Activated T-helper 2 cell treated with anti-CD3 and anti-CD28 coated beads, Interferon-gamma antibody, Interleukin-2, Interleukin-4, amounts not matched to agents 10 μg/mL and 5 μg/mL and 100 μg/mL, durations not matched to agents 14 hours and 24 hours and 36 hours (primary cell): Measurements from ENCODE around the gene KCNN3. TPM values are rescaled to one million over a fixed set of nuclear protein-coding genes. Genes with fewer than 3 reads are reported as not detected.
A peak's percentile ranks its signal among the peaks of the same experiment; 100 is the strongest.

Experiments used
- DNase-seq: peaks from one replicate; pipeline ENCODE4 v3.0.0; 2021; ENCODE audit warnings: low spot score
- H3K27ac Mint-ChIP-seq: one replicate; pipeline ENCODE4 v1.8.0; 2021; ENCODE audit warnings: mixed read lengths
- H3K27me3 Mint-ChIP-seq: one replicate; pipeline ENCODE4 v1.8.0; 2021; ENCODE audit warnings: low read depth, mixed read lengths
- H3K36me3 Mint-ChIP-seq: one replicate; pipeline ENCODE4 v1.8.0; 2021; ENCODE audit warnings: low read depth, mixed read lengths
- H3K4me1 Mint-ChIP-seq: one replicate; pipeline ENCODE4 v1.8.0; 2021; ENCODE audit warnings: low read depth, mixed read lengths
- H3K4me3 Mint-ChIP-seq: one replicate; pipeline ENCODE4 v1.8.0; 2021; ENCODE audit warnings: low read depth, mild to moderate bottlenecking, moderate library complexity, mixed read lengths
- H3K9me3 Mint-ChIP-seq: one replicate; pipeline ENCODE4 v1.8.0; 2021; ENCODE audit warnings: mixed read lengths
- intact Hi-C: fragments of 100-400 bp; cut with micrococcal nuclease; formaldehyde crosslinking; loops from one replicate; pipeline ENCODE4 v1.15.1; 2023
- total RNA-seq: library from RNA; stranded (reverse); gene quantifications from 2 replicates; pipeline ENCODE4 v1.2.3, GENCODE V29; 2022

The KCNN3 gene
- total RNA-seq, 1 donor from 2014 or later, result 0.91 TPM

DNA sequence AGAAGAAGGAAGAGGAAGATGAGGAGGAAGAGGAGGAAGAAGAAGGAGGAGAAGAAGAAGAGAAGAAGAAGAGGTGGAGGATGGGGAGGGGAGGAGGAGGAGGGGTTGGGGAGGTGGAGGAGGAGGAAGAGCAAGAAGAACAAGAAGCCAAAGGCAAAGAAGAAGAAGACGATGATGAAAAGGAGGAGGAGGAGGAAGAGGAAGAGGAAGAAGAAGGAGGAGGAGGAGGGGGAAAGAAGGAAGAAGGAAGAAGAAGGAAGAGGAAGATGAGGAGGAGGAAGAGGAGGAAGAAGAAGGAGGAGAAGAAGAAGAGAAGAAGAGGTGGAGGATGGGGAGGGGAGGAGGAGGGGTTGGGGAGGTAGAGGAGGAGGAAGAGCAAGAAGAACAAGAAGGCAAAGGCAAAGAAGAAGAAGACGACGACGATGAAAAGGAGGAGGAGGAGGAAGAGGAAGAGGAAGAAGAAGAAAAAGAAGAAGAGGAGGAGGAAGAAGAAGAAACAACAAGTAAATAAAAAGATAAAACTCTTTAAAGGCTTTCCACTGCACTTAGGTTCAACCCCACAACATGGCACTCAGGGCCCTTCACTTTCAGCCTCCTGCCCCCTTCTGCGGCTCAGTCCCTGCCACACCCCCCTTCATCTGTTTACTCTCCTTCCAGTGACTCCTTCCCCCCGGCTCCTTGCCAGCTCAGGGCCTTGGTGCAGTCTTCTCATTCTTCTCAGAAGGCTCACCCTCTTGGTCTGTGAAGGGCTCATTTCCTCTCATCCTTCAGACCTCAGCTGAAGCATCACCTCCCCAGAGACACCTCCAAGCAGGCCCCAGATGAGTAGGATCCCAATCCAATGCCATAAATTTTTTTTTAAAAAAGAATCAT is 114.0 kb downstream of the KCNN3 start:
- peak overlapping the region; percentile 72 for H3K27ac Mint-ChIP-seq
- peaks cover 67% of the 10 kb centered on the region for H3K4me1 Mint-ChIP-seq
- intact Hi-C loops, result loop anchor here (5.0 kb wide), 2 partner anchors 39 to 121 kb away; no protein-coding TSS in a partner anchor
- no peaks in the 10 kb centered on the region for H3K9me3 Mint-ChIP-seq
- no peak for DNase-seq
- H3K36me3 Mint-ChIP-seq, result no peaks in the 10 kb centered on the region
- no peak overlapping the region for H3K4me3 Mint-ChIP-seq
- no peaks in the 10 kb centered on the region for H3K27me3 Mint-ChIP-seq

- H3K4me1 Mint-ChIP-seq, result peaks cover 68% of the 10 kb centered on the region
- intact Hi-C loops, result no loop called here
- peak overlapping the region; percentile 34 for H3K27ac Mint-ChIP-seq
- no peaks in the 10 kb centered on the region for H3K9me3 Mint-ChIP-seq
- H3K36me3 Mint-ChIP-seq, result no peaks in the 10 kb centered on the region
- DNase-seq, result no peak
- H3K4me3 Mint-ChIP-seq, result no peak overlapping the region
- no peaks in the 10 kb centered on the region for H3K27me3 Mint-ChIP-seq
Measured at GRCh38 chr1:154753426-154753825, 116.7 kb downstream of the KCNN3 start.

GRCh38 chr1:154752273-154753030 is 117.6 kb downstream of the KCNN3 start:
- Mint-ChIP-seq H3K4me3 (peak overlapping the region; percentile 28), H3K27me3 (no peaks in the 10 kb centered on the region), H3K4me1 (peaks cover 68% of the 10 kb centered on the region), H3K9me3 (no peaks in the 10 kb centered on the region), H3K36me3 (no peaks in the 10 kb centered on the region), H3K27ac (peak overlapping the region; percentile 90)
- no peak for DNase-seq
- intact Hi-C loops, result no loop called here

DNA sequence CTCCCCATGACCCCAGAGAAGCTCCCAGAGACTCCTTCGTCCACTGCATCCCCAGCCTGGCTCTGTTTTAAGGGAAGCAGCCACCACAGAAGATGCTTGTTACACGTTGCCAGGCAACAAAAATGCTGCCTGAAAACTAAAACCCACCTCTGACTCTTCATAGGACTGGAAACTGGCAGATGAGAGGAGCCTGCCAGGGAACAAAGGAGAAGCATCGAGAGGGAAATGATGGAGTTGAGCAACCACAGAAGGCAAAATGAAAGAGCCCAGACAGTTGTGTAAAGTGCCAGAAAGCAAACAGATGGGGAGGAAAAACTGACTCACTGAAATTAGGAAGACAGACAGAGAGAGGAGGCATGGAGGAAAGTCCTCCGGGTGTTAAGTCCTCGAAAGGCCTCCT is 118.4 kb downstream of the KCNN3 start:
- intact Hi-C loops, result loop anchor here (1.0 kb wide), 1 partner anchor 8 kb away; no protein-coding TSS in a partner anchor
- no peaks in the 10 kb centered on the region for H3K27me3 Mint-ChIP-seq
- peak overlapping the region; percentile 90 for H3K27ac Mint-ChIP-seq
- DNase-seq, result no peak
- no peaks in the 10 kb centered on the region for H3K36me3 Mint-ChIP-seq
- H3K4me1 Mint-ChIP-seq, result peaks cover 70% of the 10 kb centered on the region
- peak overlapping the region; percentile 28 for H3K4me3 Mint-ChIP-seq
- no peaks in the 10 kb centered on the region for H3K9me3 Mint-ChIP-seq

DNA sequence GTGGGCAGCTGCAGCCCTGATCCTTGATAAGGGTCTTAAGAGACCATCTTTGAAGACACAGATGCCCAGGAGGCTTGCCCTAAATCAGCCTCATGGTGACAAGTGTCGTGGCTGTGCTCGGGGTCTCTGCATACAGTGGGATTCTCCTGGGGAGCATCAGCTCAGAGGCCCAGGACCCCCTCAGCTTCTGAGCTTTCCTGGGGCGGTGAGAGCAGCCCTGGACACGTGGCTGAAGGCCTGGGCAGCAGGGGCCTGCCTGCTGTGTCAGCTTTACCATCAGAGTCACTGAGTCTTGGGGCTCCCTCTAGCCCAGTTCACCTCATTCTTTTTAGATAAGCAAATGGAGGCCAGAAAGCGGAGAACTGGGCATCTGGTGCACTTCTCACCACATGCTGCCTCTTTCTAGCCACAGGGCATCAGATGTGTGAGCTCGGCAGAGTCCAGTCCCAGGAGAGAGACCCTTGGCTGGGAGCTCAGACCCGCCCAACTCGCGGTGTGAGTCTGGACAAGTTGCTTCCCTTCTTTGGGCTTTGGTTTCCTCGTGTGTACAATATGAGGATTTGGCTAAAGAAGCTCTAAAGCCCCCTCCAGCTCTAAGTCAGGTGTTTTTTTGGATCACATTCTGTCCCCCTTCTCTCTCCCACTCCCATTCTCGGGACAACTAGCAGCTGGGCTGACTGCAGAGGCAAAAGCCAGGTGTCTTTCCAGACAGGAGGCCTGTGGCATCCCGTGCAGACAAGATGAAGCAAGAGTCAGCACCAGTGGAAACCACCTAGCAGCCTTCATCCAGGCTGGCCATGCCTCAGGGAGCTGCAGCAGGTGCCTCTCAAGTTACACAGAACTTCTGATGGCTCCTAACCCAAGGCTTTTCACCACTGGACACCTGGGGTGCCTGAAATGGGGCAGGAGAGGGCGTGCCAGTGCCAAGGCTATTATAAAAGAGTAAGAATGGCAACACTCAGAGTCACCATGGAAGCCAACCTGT is 119.1 kb downstream of the KCNN3 start:
- no peaks in the 10 kb centered on the region for H3K27me3 Mint-ChIP-seq
- H3K27ac Mint-ChIP-seq, result peak overlapping the region; percentile 90
- no peaks in the 10 kb centered on the region for H3K36me3 Mint-ChIP-seq
- no peaks in the 10 kb centered on the region for H3K9me3 Mint-ChIP-seq
- intact Hi-C loops, result loop anchor here (1.0 kb wide), 1 partner anchor 8 kb away; no protein-coding TSS in a partner anchor
- no peak for DNase-seq
- peak overlapping the region; percentile 28 for H3K4me3 Mint-ChIP-seq
- peaks cover 69% of the 10 kb centered on the region for H3K4me1 Mint-ChIP-seq

DNA sequence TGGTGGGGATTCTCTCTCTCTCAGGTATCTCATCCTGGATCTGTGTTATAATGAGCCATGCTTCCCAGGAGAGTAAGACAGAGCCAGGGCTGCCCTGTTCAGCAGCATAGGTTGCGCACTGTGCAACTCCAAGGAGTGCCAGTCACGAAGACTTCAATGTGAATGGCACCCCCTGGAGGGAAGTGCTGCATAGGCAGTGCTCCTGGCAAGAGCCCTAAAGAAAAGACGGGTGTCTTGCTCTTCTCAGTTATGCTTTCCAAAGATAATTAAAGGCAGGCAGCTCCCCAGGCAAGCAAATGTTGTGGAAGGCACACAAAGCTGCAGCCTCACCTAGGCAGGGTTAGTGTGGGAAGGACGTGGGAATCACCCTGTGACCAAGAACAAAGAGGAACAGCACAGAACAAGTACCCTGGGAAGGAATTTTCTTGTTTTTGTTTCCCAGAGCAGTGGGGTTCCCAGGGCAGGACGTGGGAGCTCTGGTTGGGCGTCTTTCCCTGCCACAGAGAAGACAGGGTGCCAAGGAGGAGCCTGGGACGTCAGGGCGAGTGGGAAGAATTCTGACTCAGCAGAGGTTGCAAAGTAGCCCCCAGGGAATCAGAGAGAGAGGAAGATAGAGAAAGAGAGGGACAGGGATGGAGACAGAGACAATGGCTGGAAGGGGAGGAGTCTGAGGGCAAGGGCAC is 120.9 kb downstream of the KCNN3 start:
- H3K36me3 Mint-ChIP-seq, result no peaks in the 10 kb centered on the region
- DNase-seq, result no peak
- peaks cover 74% of the 10 kb centered on the region for H3K4me1 Mint-ChIP-seq

GRCh38 chr1:154748405-154748775 is 121.7 kb downstream of the KCNN3 start:
- Mint-ChIP-seq H3K27me3 (no peaks in the 10 kb centered on the region), H3K4me1 (peaks cover 78% of the 10 kb centered on the region), H3K27ac (peak overlapping the region; percentile 91), H3K36me3 (no peaks in the 10 kb centered on the region), H3K9me3 (no peaks in the 10 kb centered on the region), H3K4me3 (peak overlapping the region; percentile 83)
- intact Hi-C loops, result loop anchor here (2.0 to 10.0 kb wide), 5 partner anchors 14 to 191 kb away; partner anchors contain the start of genes ADAR and UBE2Q1
- no peak for DNase-seq

More for the DNA sequence above, 120.9 kb downstream of the KCNN3 start:
- Mint-ChIP-seq H3K4me3 (peak overlapping the region; percentile 34), H3K27me3 (no peaks in the 10 kb centered on the region), H3K27ac (peak overlapping the region; percentile 91), H3K9me3 (no peaks in the 10 kb centered on the region)
- intact Hi-C loops, result loop anchor here (1.0 to 10.0 kb wide), 6 partner anchors 14 to 192 kb away; partner anchors contain the start of genes ADAR and UBE2Q1

- Mint-ChIP-seq H3K9me3 (no peaks in the 10 kb centered on the region), H3K27me3 (no peaks in the 10 kb centered on the region), H3K4me3 (peak overlapping the region; percentile 83), H3K27ac (peak overlapping the region; percentile 91), H3K4me1 (peaks cover 73% of the 10 kb centered on the region), H3K36me3 (no peaks in the 10 kb centered on the region)
- peak; percentile 58 for DNase-seq
- intact Hi-C loops, result loop anchor here (2.0 to 10.0 kb wide), 5 partner anchors 13 to 191 kb away; partner anchors contain the start of genes ADAR and UBE2Q1
Measured at GRCh38 chr1:154747740-154748404, 122.2 kb downstream of the KCNN3 start.

DNA sequence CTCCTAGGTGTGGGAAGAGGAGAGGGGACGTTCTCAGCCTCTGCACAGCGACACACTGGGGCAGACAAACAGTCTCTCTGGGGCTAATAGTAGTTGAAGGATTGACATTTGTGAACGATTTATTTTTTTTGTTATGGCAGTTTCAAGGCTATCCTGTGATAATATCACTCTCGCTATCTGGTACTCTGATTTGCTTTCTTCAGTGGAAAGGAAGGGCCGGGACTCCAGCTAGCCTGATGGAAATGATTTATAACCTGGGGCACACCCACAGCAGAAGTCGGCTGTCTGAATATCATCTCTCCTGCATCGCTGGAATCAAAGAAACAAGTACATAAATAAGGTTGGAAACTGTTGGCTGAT is 122.7 kb downstream of the KCNN3 start:
- Mint-ChIP-seq H3K4me1 (peaks cover 71% of the 10 kb centered on the region), H3K36me3 (no peaks in the 10 kb centered on the region), H3K27me3 (no peaks in the 10 kb centered on the region), H3K27ac (peak overlapping the region; percentile 91), H3K4me3 (peak overlapping the region; percentile 83), H3K9me3 (no peaks in the 10 kb centered on the region)
- intact Hi-C loops, result loop anchor here (5.0 to 10.0 kb wide), 4 partner anchors 53 to 190 kb away; partner anchors contain the start of genes ADAR and UBE2Q1
- DNase-seq, result no peak

DNA sequence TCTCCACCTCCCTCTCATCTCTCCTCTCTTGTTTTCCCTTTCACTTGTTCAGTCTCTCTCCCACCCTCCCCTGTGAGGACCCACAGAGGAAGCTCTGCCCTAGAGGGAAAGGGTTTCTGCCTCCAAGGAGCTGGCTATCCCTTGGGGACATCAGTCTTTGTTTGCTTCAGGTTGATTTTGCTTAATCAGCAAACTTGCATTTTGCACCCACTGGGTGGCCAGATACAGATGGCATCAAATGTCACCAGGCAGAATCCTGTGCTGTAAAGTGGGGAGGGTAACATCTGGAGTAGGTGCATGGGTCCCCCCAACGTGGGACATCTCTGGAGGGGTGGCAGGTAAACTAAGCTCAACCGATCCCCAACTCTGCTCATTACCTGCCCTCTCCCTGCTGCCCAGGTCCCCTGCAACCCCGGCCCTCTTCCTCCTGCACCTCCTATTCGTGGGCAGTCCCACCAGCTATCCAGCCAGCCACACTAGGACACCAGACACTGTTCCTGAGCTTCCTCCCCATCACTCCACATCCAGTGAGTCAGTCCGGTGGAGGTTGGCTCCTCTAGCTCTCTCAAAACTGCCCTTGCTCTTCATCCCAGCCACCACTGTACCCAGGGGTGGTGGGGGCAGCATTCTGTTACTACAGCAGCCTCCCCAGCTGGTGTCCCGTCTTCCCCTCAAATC is 123.3 kb downstream of the KCNN3 start:
- H3K27ac Mint-ChIP-seq, result peak overlapping the region; percentile 91
- peaks cover 69% of the 10 kb centered on the region for H3K4me1 Mint-ChIP-seq
- intact Hi-C loops, result loop anchor here (5.0 to 10.0 kb wide), 4 partner anchors 52 to 189 kb away; partner anchors contain the start of genes ADAR and UBE2Q1

More for the DNA sequence above, 123.3 kb downstream of the KCNN3 start:
- peak overlapping the region; percentile 83 for H3K4me3 Mint-ChIP-seq
- no peaks in the 10 kb centered on the region for H3K27me3 Mint-ChIP-seq
- DNase-seq, result no peak
- H3K9me3 Mint-ChIP-seq, result no peaks in the 10 kb centered on the region
- H3K36me3 Mint-ChIP-seq, result no peaks in the 10 kb centered on the region
